Karpas-422 (cell line): ENCODE results near the gene HS6ST3. TPM values are rescaled to one million over a fixed set of nuclear protein-coding genes. Genes with fewer than 3 reads are reported as not detected.

Experiments
- DNase-seq: peaks from one replicate; pipeline ENCODE4 v3.0.0-alpha.2; 2015
- H2AFZ ChIP-seq: fragments of 200-600 bp; sonication (generic); 2 replicates; pipeline ENCODE4 v1.6.1; 2014; ENCODE audit warnings: antibody characterized with exemption, low read length, mixed read lengths
- H3K27ac ChIP-seq: fragments of 200-600 bp; sonication (generic); 2 replicates; pipeline ENCODE4 v1.5.1; 2014; ENCODE audit warnings: mild to moderate bottlenecking, low read length, moderate library complexity
- H3K27me3 ChIP-seq: fragments of 200-600 bp; sonication (generic); 2 replicates; pipeline ENCODE4 v1.6.1; 2014; ENCODE audit warnings: low read length, mixed read lengths
- H3K36me3 ChIP-seq: fragments of 200-600 bp; sonication (generic); 2 replicates; pipeline ENCODE4 v1.6.1; 2014; ENCODE audit warnings: low read length, mixed read lengths; ENCODE audit not compliant: insufficient read depth
- H3K4me1 ChIP-seq: fragments of 200-600 bp; sonication (generic); 2 replicates; pipeline ENCODE4 v1.6.1; 2014; ENCODE audit warnings: mild to moderate bottlenecking, low read length, mixed read lengths
- H3K4me2 ChIP-seq: fragments of 200-600 bp; sonication (generic); 2 replicates; pipeline ENCODE4 v1.6.1; 2014; ENCODE audit warnings: low read length, low read depth, mild to moderate bottlenecking; ENCODE audit not compliant: poor library complexity, severe bottlenecking
- H3K4me3 ChIP-seq: fragments of 200-600 bp; sonication (generic); 2 replicates; pipeline ENCODE4 v1.5.1; 2014; ENCODE audit warnings: mild to moderate bottlenecking, antibody characterized with exemption, low read length, mixed read lengths
- H3K79me2 ChIP-seq: fragments of 200-600 bp; sonication (generic); 2 replicates; pipeline ENCODE4 v1.6.1; 2014; ENCODE audit warnings: mild to moderate bottlenecking, low read length, mixed read lengths
- H3K9ac ChIP-seq: fragments of 200-600 bp; sonication (generic); 2 replicates; pipeline ENCODE4 v1.6.0; 2014; ENCODE audit warnings: low read length
- H3K9me2 ChIP-seq: fragments of 200-600 bp; sonication (generic), shearing (Covaris generic); replicated peaks from 2 replicates; pipeline ENCODE4 v1.6.0; 2014; ENCODE audit warnings: mild to moderate bottlenecking, low read length, moderate library complexity; ENCODE audit not compliant: insufficient read depth
- H3K9me3 ChIP-seq: fragments of 300-700, 200-600 bp; sonication (generic); 2 replicates; pipeline ENCODE4 v1.6.1; 2014; ENCODE audit warnings: low read length, mixed read lengths
- H4K20me1 ChIP-seq: fragments of 200-600 bp; sonication (generic); 2 replicates; pipeline ENCODE4 v1.6.1; 2014; ENCODE audit warnings: mild to moderate bottlenecking, antibody characterized with exemption, low read length, low read depth; ENCODE audit not compliant: insufficient read depth
- total RNA-seq: library from RNA; depleted of rRNA; stranded (reverse); fragments of >200 nt; shearing (Covaris generic); gene quantifications from 2 replicates; pipeline ENCODE4 v1.2.3, GENCODE V29; 2014; ENCODE audit warnings: low replicate concordance

HS6ST3 gene
- total RNA-seq, 1 experiment from 2014 or later, result not detected

DNA sequence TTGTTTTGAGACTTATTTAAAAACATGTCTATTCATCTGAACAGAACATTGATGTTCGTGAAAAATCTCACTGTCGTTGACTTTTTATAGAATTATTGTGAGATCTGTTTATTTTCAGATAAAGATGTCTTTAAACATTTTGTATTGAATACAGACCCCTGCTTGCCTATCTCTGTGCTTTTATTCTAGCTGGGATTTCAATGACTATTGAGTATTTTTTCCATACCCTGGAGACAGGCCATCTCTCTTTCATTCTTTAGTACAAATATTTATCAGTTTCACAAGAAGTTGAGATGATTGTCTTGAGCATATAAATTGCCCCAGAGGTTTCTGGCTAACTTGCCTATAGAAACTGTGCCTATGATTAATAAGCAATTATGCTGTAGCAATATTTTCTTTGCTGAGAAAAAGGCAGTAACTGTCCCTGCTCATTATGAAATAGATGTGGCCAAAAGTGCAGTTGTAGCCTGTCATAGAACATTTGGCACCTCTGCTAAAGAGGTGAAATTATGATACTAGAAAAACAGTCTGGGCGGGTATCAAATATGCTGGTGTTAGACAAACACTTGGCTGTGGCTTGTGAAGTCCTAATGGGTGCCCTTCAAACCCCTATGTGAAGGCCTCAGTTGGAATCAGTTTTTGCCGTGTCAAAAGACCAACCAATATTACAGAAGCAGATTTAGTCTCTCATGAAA is 360.6 kb downstream of the HS6ST3 start:
- Histone ChIP-seq H3K9me2 (peaks cover 6% of the 10 kb centered on the region; the same call in 1 of the 2 replicates), H4K20me1 (no peaks in the 10 kb centered on the region), H3K79me2 (no peaks in the 10 kb centered on the region), H3K4me3 (no peak overlapping the region), H3K4me2 (no peak overlapping the region), H3K27ac (no peak overlapping the region), H3K36me3 (no peaks in the 10 kb centered on the region), H3K27me3 (no peaks in the 10 kb centered on the region), H3K9me3 (no peaks in the 10 kb centered on the region), H3K4me1 (no peaks in the 10 kb centered on the region), H2AFZ (no peak overlapping the region), H3K9ac (no peak overlapping the region)
- no peak for DNase-seq

DNA sequence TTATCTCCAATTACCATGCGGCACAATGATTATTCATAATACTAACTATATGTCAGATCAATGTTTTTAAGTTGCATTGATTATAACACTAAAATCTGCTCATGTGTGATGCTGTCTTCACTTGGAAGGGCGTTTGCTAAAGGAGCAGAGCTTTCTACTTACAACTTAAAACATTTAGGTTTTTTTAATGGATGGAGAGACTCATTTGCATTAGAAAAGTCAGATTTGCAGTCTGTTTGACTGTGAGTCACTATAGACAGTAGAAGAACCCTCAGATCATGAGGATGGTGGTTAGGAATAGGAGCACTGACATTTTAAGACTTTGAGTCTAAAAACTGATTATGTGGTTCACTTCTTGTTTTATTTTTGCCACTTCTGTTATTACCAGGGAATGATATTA is 364.6 kb downstream of the HS6ST3 start:
- no peak overlapping the region for H3K4me2 ChIP-seq

DNA sequence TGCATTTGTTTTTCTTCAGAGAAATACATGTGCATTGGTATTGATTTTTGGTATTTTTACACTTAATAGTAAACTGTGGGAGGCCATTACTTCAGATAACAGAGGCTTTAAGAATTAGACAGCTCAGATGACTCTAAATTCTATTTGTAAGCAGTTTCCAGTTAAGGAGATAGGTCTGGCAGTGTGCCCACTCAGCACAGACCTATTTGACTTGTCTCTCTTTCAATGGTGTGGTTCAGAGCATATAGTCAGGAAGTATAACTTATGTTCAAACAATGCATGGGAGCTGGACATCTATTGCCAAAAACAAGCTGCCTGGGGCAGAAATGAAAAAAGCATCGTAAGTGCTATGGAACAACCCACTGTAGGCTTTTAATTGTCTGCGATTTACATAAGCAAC is 370.7 kb downstream of the HS6ST3 start:
- H3K4me3 ChIP-seq, result no peak overlapping the region
- no peak overlapping the region for H3K27ac ChIP-seq
- H3K9me2 ChIP-seq, result 0 out of 2 replicates have a peak, but pooled peaks cover 6% of the 10 kb centered on the region
- no peaks in the 10 kb centered on the region for H3K79me2 ChIP-seq
- no peaks in the 10 kb centered on the region for H3K27me3 ChIP-seq
- no peaks in the 10 kb centered on the region for H3K36me3 ChIP-seq
- no peaks in the 10 kb centered on the region for H3K4me1 ChIP-seq
- no peaks in the 10 kb centered on the region for H4K20me1 ChIP-seq
- H3K9ac ChIP-seq, result no peak overlapping the region
- no peak overlapping the region for H3K4me2 ChIP-seq
- DNase-seq, result no peak
- H3K9me3 ChIP-seq, result no peaks in the 10 kb centered on the region
- no peak overlapping the region for H2AFZ ChIP-seq

More for the DNA sequence above, 364.6 kb downstream of the HS6ST3 start:
- H4K20me1 ChIP-seq, result no peaks in the 10 kb centered on the region
- H3K27me3 ChIP-seq, result no peaks in the 10 kb centered on the region
- H3K9ac ChIP-seq, result no peak overlapping the region
- H3K27ac ChIP-seq, result no peak overlapping the region
- H2AFZ ChIP-seq, result no peak overlapping the region
- H3K9me3 ChIP-seq, result no peaks in the 10 kb centered on the region
- no peak for DNase-seq
- no peaks in the 10 kb centered on the region for H3K4me1 ChIP-seq
- no peaks in the 10 kb centered on the region for H3K36me3 ChIP-seq
- H3K4me3 ChIP-seq, result no peak overlapping the region
- H3K79me2 ChIP-seq, result no peaks in the 10 kb centered on the region
- peaks cover 2% of the 10 kb centered on the region; the same call in 1 of the 2 replicates for H3K9me2 ChIP-seq

GRCh38 chr13:96473526-96474180 is 383.7 kb downstream of the HS6ST3 start:
- H3K27ac ChIP-seq, result no peak overlapping the region
- H3K9me2 ChIP-seq, result no peaks in the 10 kb centered on the region
- no peak overlapping the region for H3K4me3 ChIP-seq
- no peaks in the 10 kb centered on the region for H3K27me3 ChIP-seq
- H3K4me1 ChIP-seq, result no peaks in the 10 kb centered on the region
- no peak overlapping the region for H3K9ac ChIP-seq
- DNase-seq, result no peak
- H3K79me2 ChIP-seq, result no peaks in the 10 kb centered on the region
- H4K20me1 ChIP-seq, result no peaks in the 10 kb centered on the region
- H3K4me2 ChIP-seq, result no peak overlapping the region
- no peaks in the 10 kb centered on the region for H3K36me3 ChIP-seq
- H3K9me3 ChIP-seq, result no peaks in the 10 kb centered on the region
- no peak overlapping the region for H2AFZ ChIP-seq

GRCh38 chr13:96474181-96474557 is 384.3 kb downstream of the HS6ST3 start:
- H3K9me2 ChIP-seq, result no peaks in the 10 kb centered on the region
- H3K9me3 ChIP-seq, result no peaks in the 10 kb centered on the region
- H3K4me2 ChIP-seq, result no peak overlapping the region
- no peaks in the 10 kb centered on the region for H3K4me1 ChIP-seq
- H3K36me3 ChIP-seq, result no peaks in the 10 kb centered on the region
- no peaks in the 10 kb centered on the region for H4K20me1 ChIP-seq
- no peak for DNase-seq
- no peaks in the 10 kb centered on the region for H3K79me2 ChIP-seq
- no peaks in the 10 kb centered on the region for H3K27me3 ChIP-seq
- no peak overlapping the region for H3K27ac ChIP-seq
- no peak overlapping the region for H3K4me3 ChIP-seq
- no peak overlapping the region for H3K9ac ChIP-seq
- H2AFZ ChIP-seq, result no peak overlapping the region

DNA sequence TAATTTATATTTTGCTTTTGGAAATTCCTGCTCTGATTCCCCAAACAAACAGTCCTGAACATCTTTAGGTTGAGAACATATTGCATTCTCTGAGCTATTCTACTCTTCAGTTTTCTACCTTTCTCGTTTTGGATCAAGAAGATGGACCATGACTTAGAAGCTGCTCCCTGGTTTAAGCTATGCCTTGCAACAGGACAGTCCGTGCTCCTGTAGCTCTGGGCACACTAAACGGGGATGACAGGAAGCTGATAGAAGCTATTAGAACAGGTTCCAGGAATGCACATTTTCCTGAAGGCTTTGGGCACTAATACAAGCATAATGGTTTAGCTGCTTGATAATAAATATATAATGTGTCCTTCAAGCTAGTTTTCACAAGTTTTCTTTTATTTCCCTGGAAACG is 385.2 kb downstream of the HS6ST3 start:
- no peak overlapping the region for H3K9ac ChIP-seq
- DNase-seq, result no peak
- H3K4me2 ChIP-seq, result no peak overlapping the region
- no peaks in the 10 kb centered on the region for H4K20me1 ChIP-seq
- H3K4me1 ChIP-seq, result no peaks in the 10 kb centered on the region
- no peak overlapping the region for H3K4me3 ChIP-seq
- H3K27ac ChIP-seq, result no peak overlapping the region
- no peak overlapping the region for H2AFZ ChIP-seq
- H3K9me2 ChIP-seq, result no peaks in the 10 kb centered on the region
- no peaks in the 10 kb centered on the region for H3K27me3 ChIP-seq
- H3K79me2 ChIP-seq, result no peaks in the 10 kb centered on the region
- H3K36me3 ChIP-seq, result no peaks in the 10 kb centered on the region
- no peaks in the 10 kb centered on the region for H3K9me3 ChIP-seq

DNA sequence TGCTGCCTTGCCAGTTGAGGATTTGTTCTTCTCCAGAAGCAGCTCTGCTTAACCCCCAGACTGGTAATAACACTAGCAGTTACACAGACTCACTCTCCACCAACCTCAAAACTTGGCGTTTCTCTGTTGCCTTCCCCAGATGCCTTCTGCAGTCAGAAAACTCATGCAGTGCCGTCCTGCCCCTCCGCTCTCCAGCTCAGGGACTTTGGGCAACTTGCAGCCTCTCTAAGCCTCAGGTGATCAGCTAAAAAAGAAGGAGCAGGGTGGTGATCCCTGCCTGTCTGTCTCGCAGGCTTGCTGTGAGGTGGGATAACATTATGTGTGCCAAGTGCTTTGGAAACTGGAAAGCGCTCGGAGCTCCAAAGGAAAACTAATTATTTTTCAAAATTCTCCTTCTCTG is 391.6 kb downstream of the HS6ST3 start:
- no peak for DNase-seq
- H3K36me3 ChIP-seq, result no peaks in the 10 kb centered on the region
- no peak overlapping the region for H3K9ac ChIP-seq

GRCh38 chr13:96490496-96490989 is 400.6 kb downstream of the HS6ST3 start:
- no peaks in the 10 kb centered on the region for H4K20me1 ChIP-seq
- H2AFZ ChIP-seq, result no peak overlapping the region
- H3K4me3 ChIP-seq, result no peak overlapping the region
- DNase-seq, result no peak
- peaks cover 3% of the 10 kb centered on the region; the same call in 1 of the 2 replicates for H3K27me3 ChIP-seq
- no peaks in the 10 kb centered on the region for H3K9me2 ChIP-seq
- H3K4me1 ChIP-seq, result no peaks in the 10 kb centered on the region
- no peak overlapping the region for H3K27ac ChIP-seq
- H3K9me3 ChIP-seq, result no peaks in the 10 kb centered on the region
- no peak overlapping the region for H3K4me2 ChIP-seq
- H3K9ac ChIP-seq, result no peak overlapping the region
- no peaks in the 10 kb centered on the region for H3K36me3 ChIP-seq
- H3K79me2 ChIP-seq, result no peaks in the 10 kb centered on the region

More for the DNA sequence above, 391.6 kb downstream of the HS6ST3 start:
- no peak overlapping the region for H3K4me3 ChIP-seq
- no peak overlapping the region for H3K4me2 ChIP-seq
- H3K9me2 ChIP-seq, result no peaks in the 10 kb centered on the region
- no peaks in the 10 kb centered on the region for H4K20me1 ChIP-seq
- H2AFZ ChIP-seq, result no peak overlapping the region
- no peaks in the 10 kb centered on the region for H3K4me1 ChIP-seq
- H3K27me3 ChIP-seq, result no peaks in the 10 kb centered on the region
- H3K79me2 ChIP-seq, result no peaks in the 10 kb centered on the region
- no peaks in the 10 kb centered on the region for H3K9me3 ChIP-seq
- no peak overlapping the region for H3K27ac ChIP-seq
